ENCODE data around the gene MDM2.

Gene MDM2

DNA sequence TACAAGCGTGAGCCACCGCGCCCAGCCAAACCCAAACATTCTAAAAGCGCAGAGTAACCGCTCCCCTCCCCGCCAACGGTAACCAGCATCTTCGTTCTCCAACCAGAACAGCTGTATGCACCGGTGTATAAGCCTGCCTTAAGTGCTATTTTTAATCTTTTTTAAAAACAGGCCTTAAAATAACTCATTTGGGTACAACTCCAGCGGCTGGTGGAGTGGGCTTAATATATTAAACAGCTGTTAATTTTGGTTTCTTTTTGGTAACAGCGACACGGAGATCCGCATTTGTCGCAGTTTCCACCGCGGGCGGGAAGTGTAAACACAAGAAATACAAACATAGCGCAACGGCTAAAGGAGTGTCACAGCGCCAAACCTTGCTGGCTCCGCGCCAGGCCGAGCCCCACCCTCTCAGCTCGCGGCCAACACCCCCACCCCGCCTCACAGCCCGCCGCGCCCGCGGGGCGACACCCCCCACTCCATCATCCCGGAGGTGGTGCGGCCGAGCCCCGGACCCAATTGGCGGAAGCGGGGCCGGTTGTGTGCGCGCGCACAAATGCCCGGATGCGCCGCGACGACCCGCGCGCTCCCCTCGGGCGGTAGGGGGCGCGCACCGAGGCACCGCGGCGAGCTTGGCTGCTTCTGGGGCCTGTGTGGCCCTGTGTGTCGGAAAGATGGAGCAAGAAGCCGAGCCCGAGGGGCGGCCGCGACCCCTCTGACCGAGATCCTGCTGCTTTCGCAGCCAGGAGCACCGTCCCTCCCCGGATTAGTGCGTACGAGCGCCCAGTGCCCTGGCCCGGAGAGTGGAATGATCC, at the start of gene MDM2:
Gene MDM2, plus strand, starts transcription at position 602 of the 812 bp plus-strand sequence. CDS start 301 bp downstream, outside the sequence.
- peak; percentile 99 for DNase-seq

DNA sequence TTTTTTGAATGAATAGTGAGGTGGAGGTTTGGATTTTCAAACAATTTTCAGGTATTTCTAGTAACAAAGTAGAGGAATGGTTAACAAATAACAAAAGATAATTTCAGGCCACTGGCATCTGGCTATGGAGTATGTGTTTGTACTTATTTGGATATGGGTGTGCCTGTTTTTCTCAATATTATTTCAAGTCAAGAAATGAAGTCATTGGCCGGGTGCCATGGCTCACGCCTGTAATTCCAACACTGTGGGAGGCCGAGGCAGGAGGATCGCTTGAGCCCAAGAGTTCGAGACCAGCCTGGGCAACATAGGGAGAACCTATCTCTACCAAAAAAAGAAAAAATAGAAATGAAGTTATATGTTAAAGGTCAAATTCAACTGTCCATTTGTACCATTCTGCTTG, 48.1 kb upstream of the MDM2 start:
- no peak for DNase-seq

DNA sequence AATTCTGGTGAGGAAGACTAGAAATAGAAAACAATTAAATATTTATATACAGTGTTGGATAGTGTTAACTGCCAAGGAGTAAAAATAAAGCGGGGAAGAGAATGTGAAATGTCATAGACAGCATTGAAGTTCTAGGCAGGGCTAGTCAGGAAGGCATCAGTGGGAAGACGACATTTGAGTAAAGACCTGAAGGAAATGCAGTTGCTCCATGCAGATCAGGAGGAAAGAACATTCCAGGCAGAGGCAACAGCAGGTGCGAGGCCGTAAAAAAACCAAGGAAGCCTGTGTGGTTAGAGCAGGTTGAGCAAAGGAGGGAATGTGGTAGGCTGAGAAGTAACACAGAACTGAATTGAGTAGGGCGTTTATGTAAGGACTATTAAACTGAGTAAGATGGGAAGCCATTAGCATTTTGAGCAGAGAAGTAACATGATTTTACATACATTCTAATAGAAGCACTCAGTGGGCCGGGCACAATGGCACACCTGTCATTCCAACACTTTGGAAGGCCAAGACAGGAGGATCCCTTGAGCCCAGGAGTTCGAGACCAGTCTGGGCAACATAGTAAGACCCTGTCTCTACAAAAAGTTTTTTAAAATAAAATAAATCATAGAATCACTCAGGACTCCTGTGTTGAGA, 47.1 kb upstream of the MDM2 start:
- DNase-seq, result no peak

DNA sequence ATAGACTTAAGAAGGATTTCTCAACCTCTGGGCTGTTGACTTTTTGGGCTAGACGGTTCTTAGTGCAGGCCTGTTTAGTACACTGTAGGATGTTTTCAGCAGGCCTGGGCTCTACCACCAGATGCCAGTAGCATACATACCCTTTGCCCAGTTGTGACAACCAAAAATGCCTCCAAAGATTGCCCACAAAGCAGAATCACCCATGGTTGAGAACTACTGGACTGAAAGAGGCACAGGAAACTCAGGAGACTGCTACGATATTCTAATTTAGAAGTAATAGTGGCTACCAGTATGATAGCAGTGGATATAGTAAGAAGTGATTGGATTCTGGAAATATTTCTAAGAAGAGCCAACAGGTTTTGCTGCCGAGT, 46.5 kb upstream of the MDM2 start:
- DNase-seq, result no peak

DNA sequence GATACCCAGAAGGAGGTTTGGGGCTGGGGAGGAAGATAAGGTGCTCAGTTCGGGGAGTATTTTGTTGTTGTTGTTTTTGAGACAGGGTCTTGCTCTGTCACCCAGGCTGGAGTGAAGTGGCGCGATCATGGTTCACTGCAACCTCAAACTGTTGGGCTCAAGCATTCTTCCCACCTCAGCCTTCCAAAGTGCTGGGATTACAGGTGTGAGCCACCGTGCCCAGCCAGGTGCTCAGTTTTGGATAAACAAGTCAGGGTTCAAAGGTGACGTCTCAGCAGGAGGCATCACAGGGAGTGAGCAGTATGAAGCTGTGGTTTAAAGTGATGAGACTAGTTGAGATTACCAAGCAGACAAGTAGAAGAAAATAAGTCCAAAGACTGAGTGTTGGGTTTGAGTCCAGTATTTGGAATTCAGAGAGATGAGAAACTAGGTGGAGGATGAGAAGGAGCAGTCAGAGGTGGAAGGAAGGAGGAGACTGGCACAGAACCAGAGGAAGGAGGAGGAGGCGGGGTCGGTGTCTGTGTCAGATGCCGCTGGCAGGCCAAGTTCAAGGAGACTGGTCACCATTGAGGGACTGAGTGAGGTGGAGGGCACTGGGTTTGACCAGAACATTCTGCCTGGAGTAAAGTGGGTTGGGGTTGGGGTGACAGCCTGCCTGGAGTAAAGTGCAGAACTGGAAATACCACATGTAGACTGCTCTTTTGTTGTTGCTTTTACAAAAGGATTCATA, 45.9 kb upstream of the MDM2 start:
- DNase-seq, result no peak

DNA sequence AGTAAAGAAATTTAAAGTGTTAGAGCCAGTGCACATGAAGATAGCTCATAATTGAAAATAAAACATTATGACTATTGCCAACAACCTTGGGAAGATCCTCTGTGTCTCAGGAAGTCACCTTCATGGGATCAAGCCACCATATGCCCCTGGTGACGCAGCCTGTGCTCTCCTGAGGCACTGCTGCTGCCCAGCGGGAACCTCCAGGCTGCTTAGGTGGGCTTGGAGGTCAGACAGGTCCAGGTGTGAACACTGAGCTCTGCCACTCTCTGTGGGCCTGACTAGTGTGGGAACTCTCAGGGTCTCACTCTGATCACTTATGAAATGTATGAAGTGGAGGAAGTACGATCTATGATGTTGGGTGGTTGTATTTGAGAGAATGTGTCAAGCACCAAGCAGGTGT, 45.3 kb upstream of the MDM2 start:
- DNase-seq, result no peak

DNA sequence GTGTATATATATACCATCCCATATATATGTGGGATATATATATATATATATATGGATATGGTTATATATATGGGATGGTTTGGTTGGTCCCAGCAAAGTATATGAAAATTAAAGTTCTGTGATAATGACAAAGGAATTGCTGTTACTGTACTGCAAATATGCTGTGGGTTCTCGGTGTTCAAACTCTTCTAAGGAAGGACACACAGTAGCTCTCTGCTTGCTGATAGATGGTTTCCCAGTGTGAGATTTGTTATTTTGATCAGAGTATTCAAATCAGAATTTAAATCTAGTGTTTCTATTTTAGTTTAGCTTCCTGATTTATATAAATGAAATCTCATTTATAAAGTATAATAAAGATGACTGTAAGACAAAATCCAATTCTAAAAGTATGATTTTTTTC, 42.3 kb upstream of the MDM2 start:
- DNase-seq, result no peak

DNA sequence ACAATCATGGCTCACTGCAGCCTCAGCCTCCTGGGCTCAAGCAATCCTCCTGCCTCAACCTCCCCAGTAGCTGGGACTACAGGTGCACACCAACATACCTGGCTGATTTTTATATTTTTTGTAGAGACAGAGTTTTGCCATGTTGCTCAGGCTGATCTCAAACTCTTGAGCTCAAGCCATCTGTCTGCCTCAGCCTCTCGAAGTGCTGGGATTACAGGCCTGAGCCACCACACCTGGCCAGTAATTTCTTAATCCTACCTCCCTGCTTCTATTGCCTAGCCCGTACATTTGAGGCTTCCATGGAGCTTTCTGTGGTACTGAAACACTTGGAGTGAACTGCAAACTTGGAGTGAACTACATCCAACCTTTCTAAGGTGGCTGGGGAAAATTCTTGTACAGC, 41.3 kb upstream of the MDM2 start:
- no peak for DNase-seq

DNA sequence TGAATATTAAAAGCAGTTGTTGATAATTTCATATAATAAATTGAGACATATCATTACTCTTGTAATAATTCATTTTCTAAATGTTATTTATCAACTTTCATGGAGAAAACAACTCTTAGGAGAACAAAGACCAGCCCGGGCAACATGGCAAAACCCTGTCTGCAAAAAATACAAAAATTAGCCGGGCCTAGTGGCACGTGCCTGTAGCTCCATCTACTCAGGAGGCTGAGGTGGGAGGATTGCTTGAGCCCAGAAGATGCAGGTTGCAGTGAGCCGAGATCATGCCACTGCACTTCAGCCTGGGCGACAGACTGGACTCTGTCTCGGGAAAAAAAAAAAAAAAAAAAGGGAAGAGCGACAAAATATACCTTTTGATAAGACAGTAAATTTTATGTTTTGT, 40.8 kb upstream of the MDM2 start:
- no peak for DNase-seq

DNA sequence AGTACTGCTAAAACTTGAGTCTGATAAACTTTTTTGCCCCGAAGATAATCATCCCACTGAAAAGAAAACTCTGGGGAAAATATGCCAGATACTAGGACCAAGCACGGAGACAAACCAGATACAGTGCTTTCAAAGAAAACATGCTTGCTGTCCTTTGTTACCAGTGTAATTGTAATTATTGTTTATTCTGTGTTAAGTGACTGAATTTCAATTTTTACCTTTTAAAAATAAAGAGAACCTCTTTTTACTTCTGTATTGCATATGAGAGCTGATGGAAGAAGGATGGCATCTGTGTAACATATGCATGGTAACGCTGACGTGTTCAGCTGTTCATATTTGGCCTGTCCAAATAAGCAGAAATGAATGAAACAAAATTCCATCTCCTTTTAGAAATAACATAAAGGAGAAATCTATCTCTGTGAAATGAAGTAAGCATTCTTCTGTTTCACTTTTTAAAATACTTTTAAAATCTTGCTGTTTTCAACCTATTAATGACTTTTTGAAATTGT, 39.5 kb upstream of the MDM2 start:
- no peak for DNase-seq

DNA sequence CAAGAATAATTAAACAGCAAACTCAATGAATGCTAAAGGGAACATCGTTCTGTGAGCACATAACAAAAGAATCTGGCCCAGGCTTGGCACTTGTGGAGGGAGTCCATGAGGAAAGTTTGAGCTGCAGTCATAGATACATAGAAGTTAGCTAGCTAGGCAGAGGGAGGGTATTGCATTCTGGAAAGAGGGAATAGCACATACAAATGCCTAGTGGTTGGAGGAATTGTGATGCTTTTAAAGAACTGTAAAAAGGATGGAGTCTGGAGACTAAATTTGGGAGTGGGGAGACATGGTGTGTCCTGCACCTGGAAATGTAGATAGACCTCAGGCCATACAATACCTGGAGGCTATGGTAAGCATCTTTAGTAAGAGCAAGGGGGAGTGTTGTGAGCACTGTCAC, 38.0 kb upstream of the MDM2 start:
- DNase-seq, result no peak

DNA sequence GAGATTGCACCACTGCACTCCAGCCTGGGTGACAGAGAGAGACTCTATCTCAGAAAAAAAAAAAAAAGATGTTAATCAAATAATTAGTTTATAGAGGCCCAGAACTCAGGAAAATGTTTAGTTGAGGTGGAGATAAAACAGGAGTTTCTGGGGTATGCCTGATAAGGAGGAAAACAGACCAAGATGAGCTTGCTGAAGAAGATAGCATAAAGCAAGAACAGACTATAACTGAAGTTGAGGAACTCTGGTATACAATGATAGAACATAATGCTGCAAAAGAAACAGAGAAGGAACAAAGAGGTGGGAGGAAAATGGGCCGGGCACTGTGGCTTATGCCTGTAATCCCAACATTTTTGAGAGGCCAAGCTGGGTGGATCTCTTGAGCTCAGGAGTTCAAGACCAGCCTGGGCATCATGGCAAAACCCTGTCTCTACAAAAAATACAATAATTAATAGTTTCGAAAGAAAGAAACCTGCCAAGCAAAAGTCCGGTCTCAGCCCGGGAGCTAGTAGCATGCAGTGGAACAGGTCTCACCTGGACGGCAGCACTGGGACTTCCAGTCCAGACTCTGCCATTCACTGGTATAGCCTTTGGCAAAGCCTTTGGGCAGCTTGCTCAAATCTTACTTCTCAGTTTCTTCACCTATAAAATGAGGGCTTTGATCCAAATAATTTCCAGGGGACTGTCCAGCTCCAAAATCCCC, 36.6 kb upstream of the MDM2 start:
- no peak for DNase-seq

DNA sequence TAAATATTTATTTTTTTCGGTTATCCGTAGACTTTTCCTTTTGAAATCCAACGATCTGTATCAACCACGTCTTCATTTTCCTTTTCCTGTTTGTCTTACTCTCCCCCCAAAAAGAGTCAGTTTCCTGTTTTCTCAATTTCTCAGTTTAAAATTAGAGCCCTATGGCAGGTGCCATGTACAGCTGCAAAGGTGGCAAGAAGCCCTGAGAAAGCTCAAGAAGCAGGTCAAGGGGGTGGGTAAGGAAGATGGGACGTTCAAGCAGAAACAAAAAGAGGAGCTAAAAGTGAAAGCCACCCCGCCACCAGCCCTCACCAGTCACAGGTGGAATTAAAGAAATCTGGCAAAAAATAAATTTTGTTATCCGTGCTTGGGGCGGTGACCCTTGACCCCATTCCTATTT, 35.3 kb upstream of the MDM2 start:
- DNase-seq, result no peak

DNA sequence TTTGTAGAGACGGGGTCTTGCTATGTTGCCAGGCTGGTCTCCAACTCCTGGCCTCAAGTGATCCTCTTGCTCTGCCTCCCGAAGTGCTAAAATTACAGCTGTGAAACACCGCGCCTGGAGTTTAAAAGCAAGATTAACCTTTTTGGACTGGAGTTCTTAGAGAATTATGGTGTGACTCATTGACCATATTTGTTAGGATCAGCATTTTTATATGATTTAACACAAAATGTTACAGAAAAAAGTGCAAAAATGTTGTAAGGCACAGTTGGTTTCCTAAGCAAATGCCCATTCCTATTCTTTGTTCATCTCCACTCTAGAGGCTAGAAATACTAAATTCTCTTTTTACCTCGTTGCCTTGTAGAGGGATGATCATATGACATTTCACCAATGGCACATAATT, 34.4 kb upstream of the MDM2 start:
- no peak for DNase-seq

DNA sequence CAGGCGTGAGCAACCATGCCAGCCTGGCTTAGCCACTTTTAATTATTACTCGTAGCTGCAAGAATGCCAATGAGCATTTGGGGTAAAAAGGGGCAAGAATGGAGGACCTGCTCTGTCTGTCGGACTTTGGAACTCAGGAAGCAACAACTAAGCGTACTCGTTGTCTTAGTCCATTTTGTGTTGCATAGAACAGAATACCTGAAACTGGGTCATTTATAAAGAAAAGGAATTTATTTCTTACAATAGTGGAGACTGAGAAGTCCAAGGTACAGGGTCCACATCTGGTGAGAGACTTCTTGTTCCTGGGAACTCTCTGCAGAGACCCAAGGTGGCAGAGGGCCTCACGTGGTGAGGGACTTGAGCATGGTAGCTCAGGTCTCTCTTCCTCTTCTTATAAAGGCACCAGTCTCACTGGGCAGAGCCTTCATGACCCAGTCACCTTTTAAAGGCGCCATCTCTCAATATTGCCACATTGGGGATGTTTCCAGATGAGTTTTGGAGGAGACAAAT, 32.8 kb upstream of the MDM2 start:
- DNase-seq, result no peak

DNA sequence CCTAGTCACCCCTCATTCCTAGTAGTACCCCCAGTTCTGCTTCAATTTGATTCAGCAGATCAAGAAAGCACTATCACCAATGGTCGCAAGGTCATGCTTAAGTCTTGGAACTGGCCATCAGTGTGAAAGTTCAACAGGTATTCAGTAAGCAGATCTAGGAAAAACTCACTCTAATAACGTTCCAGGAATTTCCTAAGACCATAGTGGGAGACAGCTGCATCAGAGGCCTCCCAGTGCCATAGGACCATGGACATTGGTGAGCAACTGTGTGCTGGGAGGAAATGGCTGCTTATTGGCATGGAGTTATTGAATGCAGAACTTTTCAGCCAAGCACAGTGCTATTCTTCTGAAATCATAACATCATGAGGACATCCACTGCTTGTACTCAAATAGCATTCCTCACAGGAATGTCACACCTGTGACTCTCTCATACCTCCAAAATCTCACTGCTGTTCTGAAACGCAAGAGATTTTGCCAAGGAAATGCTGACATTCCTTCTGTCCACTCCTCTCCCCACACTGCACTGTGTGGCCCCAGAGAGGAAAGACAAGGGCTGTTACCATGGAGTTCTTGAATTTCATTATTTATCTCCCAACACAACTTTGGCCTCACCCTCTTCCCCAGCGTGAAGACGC, 30.9 kb upstream of the MDM2 start:
- no peak for DNase-seq

DNA sequence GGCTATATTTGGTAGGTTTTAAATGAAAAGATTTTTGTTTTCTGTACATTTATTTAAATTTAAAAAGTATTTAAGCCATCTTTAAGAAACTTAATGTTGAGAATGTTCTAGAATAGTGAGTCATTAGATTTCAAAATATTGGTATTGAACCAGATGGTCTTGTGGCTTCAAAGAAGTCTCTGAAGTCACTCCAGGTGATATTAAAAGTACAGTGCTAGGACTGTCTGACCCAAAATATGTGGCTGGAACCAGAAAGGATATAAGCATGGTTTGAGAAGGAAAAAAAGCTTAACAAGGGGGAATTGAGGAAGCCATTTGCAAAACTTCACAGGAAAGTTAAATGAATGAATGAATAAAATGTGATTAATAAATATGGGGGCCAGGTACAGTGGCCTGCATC, 28.7 kb upstream of the MDM2 start:
- no peak for DNase-seq

DNA sequence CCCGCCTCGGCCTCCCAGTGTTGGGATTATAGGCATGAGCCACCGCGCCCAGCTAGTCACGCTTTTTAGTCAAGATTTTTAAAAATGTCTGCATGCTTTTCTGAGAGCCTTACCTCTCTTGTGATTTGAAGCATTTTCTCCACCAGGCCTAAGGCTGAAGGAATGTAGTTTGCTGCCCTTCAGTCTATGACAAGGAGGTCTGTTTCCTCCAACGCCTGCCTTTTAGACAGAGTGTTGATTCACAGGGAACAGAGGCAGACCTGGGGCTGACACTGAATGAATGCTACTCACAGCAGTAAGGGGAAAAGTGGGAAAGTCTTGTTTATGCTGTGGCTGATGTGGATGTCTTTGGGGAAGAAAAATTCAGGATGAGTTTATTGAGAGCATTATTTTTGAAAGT, 27.2 kb upstream of the MDM2 start:
- DNase-seq, result no peak

DNA sequence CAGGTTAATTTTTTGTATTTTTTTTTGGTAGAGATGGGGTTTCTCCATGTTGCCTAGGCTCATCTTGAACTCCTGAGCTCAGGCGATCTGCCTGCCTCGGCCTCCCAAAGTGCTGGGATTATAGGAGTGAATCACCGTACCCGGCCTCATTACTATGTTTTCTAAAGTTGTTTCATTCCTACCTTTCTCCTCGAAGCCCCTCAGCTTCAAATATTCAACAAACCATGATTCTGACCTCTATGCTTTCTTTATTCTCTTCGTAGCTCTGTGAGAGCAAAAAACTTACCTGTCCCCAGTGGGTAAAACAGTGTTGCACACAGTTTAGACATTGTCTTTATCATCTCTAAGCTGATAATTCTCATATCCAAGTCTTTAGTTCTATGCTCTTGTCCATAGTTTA, 26.2 kb upstream of the MDM2 start:
- DNase-seq, result no peak

DNA sequence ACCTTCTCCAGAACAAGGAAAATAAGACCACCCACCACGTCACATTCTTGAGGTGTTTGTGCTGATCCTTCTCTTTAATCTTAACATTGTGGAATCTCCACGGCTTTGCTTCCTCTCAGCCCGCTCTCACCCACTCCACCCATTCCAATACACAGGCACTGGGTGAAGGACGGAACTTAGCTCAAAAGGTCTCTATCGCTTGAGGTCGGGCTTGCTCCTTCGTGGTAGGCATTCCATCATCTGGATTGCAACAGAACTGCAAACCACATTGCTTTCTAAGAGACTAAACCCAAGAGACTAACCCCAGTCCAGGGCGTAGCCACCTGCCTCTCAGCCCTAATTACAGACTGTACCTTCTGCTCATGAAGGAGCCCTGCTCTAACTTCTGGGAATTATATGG, 24.0 kb upstream of the MDM2 start:
- no peak for DNase-seq

DNA sequence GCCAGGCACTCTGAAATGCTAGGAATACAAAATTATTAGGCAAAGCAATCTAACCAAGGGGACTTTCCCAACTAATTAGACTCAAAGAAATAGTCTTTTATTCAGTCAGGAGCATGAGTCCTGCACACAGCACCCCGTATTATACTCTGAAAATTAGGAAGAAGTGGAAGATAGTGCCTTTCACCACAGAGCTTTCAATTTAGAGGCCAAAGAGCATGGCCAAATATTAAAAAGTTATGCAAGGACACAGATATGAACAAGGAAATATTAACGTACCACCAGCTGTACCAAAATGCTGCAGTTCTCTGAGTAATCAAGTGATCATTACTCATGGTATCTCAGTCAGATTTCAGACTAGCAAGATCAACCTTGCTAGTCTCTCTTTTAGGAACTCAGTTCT, 22.6 kb upstream of the MDM2 start:
- DNase-seq, result no peak

DNA sequence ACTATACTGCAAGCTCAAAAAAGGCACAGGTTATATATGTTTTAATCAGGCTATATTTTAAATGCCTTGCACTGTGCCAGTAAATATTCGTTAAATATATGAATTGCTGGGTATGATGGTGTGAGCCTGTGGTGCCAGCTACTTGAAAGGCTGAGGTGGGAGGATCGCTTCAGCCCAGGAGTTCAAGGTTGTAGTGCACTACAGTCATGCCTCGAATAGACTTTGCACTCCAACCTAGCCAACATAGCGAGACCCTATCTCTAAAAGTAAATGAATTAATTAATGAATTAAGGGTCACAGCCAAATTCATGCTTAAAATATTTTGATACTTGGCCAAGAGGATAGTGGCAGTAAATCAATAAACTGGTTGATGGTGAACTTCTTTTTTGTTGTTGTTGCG, 22.2 kb upstream of the MDM2 start:
- DNase-seq, result no peak

DNA sequence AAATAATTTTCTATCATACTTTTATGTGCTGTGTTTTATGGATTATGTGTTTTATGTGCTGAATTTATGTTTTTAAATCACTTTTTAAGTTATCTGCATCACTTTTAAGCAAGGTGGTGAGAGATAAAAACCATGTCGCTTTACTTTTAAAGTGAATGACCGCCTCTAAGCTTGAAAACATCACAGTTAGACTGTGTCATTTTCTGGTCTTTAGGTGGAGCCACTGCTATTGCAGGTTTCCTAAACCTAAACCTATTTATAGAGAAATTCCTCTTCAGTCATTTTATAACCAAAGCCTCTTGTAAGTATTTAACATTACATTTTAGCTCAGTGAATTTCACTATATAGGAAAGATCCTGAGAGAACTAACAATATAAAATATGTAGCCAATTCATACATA, 21.0 kb upstream of the MDM2 start:
- no peak for DNase-seq

Measured in activated CD4-positive, alpha-beta T cell treated with anti-CD3 and anti-CD28 coated beads, Interleukin-10, Interleukin-2, amounts not matched to agents 100 ng/mL and 50 ng/mL, durations not matched to agents 16 hours and 8 hours (primary cell).